Measurements from ENCODE around the gene HAO1. TPM values are rescaled to one million over a fixed set of nuclear protein-coding genes. Genes with fewer than 3 reads are reported as not detected.

The HAO1 gene
- total and polyA plus RNA-seq, 9 of the 15 experiments (the other 6 are each of a cell fraction or from before 2014, with no cell fraction given): not detected

- TF ChIP-seq ZNF655 (CRISPR knock-in tag; IDR thresholded peaks at IDR 0.05) (no peak), RFX7 (CRISPR knock-in tag; IDR thresholded peaks at IDR 0.05) (no peak), HMBOX1 (IDR thresholded peaks at IDR 0.05) (no peak), ARNT (IDR thresholded peaks at IDR 0.05) (no peak), POLR2AphosphoS5 (IDR thresholded peaks at IDR 0.05; ENCODE audit: control insufficient read depth, insufficient read depth, low read depth, low read length) (no peak), FOXJ3 (CRISPR knock-in tag; IDR thresholded peaks at IDR 0.05) (no peak), ZNF124 (CRISPR knock-in tag; IDR thresholded peaks at IDR 0.05) (no peak), ZKSCAN1 (IDR thresholded peaks at IDR 0.05; ENCODE audit: low read depth, low read length) (no peak), XRCC3 (IDR thresholded peaks at IDR 0.05) (no peak), ZNF644 (tag; IDR thresholded peaks at IDR 0.05; ENCODE audit: low read depth) (peak; percentile 69; the same call in 1 of the 2 replicates), HOMEZ (CRISPR knock-in tag; IDR thresholded peaks at IDR 0.05) (no peak), NCOR1 (IDR thresholded peaks at IDR 0.05) (no peak), DDX20 (tag; IDR thresholded peaks at IDR 0.05; ENCODE audit: low read depth) (0 out of 2 replicates have a peak, but pooled peaks have one; percentile 52), ZNF133 (CRISPR knock-in tag; IDR thresholded peaks at IDR 0.05) (no peak), ZNF280A (IDR thresholded peaks at IDR 0.05; ENCODE audit: low read depth, partially characterized antibody) (no peak), DMBX1 (CRISPR knock-in tag; IDR thresholded peaks at IDR 0.05; ENCODE audit: borderline replicate concordance) (peak; percentile 91; the same call in 1 of the 2 replicates), MAFF (IDR thresholded peaks at IDR 0.05; ENCODE audit: low read length) (no peak), KDM2B (CRISPR knock-in tag; IDR thresholded peaks at IDR 0.05) (no peak), ZNF830 (CRISPR knock-in tag; IDR thresholded peaks at IDR 0.05) (no peak), ZNF3 (CRISPR knock-in tag; IDR thresholded peaks at IDR 0.05) (no peak), TAL1 (IDR thresholded peaks at IDR 0.05) (no peak), ZNF282 (CRISPR knock-in tag; IDR thresholded peaks at IDR 0.05) (no peak), NKRF (IDR thresholded peaks at IDR 0.05; ENCODE audit: borderline replicate concordance) (no peak)
Observed at GRCh38 chr20:7893014-7893730, 47.1 kb downstream of the HAO1 start (continued).

All from K562 (cell line).